Neuronal stem cell (in vitro differentiated cells): Measurements from ENCODE around the gene HGFAC.
A peak's percentile ranks its signal among the peaks of the same experiment; 100 is the strongest.

Experiments
- DNase-seq: peaks from one replicate; pipeline ENCODE4 v3.0.0-alpha.2; 2013; ENCODE audit warnings: low spot score
- H2AFZ ChIP-seq: one replicate; pipeline ENCODE4 v1.6.1; 2013; ENCODE audit warnings: mild to moderate bottlenecking, low read length, inconsistent platforms
- H2AK5ac ChIP-seq: 2 replicates; pipeline ENCODE4 v1.6.1; 2013; ENCODE audit warnings: low read depth, mild to moderate bottlenecking, inconsistent platforms, low read length, moderate library complexity, mixed read lengths
- H2BK120ac ChIP-seq: 2 replicates; pipeline ENCODE4 v1.6.1; 2013; ENCODE audit warnings: low read depth, mild to moderate bottlenecking, inconsistent platforms, low read length, moderate library complexity, mixed read lengths
- H2BK12ac ChIP-seq: one replicate; pipeline ENCODE4 v1.6.1; 2013; ENCODE audit warnings: low read length, inconsistent platforms
- H2BK15ac ChIP-seq: 2 replicates; pipeline ENCODE4 v1.6.1; 2013; ENCODE audit warnings: mild to moderate bottlenecking, low read length, inconsistent platforms, mixed read lengths
- H2BK5ac ChIP-seq: one replicate; pipeline ENCODE4 v1.6.1; 2013; ENCODE audit warnings: inconsistent platforms, mild to moderate bottlenecking, low read length, moderate library complexity
- H3K14ac ChIP-seq: one replicate; pipeline ENCODE4 v1.6.1; 2013; ENCODE audit warnings: low read length, inconsistent platforms
- H3K18ac ChIP-seq: 2 replicates; pipeline ENCODE4 v1.6.1; 2013; ENCODE audit warnings: low read length, inconsistent platforms
- H3K23ac ChIP-seq: 2 replicates; pipeline ENCODE4 v1.6.1; 2013; ENCODE audit warnings: low read depth, mild to moderate bottlenecking, mixed read lengths, low read length, inconsistent platforms; ENCODE audit not compliant: poor library complexity
- H3K27ac ChIP-seq: replicated peaks from 3 replicates; pipeline ENCODE4 v1.5.1; 2013; ENCODE audit warnings: low read length, inconsistent platforms
- H3K27me3 ChIP-seq, 3 experiments: 2 replicates each; pipeline ENCODE4 v1.6.1; 2013; ENCODE audit warnings: low read length in 3 of 3, mild to moderate bottlenecking in 2 of 3, inconsistent platforms in 1 of 3, low read depth in 1 of 3, mixed read lengths in 1 of 3, moderate library complexity in 1 of 3; ENCODE audit not compliant: control insufficient read depth in 3 of 3, insufficient read depth in 3 of 3
- H3K36me3 ChIP-seq, 2 donors: replicated peaks in 1 of 2; 2 replicates each; pipeline ENCODE4 v1.6.1; 2013; ENCODE audit warnings: low read length in 2 of 2; ENCODE audit not compliant: control insufficient read depth in 2 of 2, insufficient read depth in 2 of 2
- H3K4ac ChIP-seq: 2 replicates; pipeline ENCODE4 v1.6.1; 2013; ENCODE audit warnings: inconsistent platforms, mild to moderate bottlenecking, low read length, moderate library complexity
- H3K4me1 ChIP-seq, 2 donors: 1 replicate in 1 of 2; 2 replicates in 1 of 2; pipeline ENCODE4 v1.6.1; 2013; ENCODE audit warnings: low read length in 2 of 2, low read depth in 1 of 2; ENCODE audit not compliant: control insufficient read depth in 2 of 2, insufficient read depth in 1 of 2
- H3K4me2 ChIP-seq: one replicate; pipeline ENCODE4 v1.6.1; 2013; ENCODE audit warnings: mild to moderate bottlenecking, low read length, inconsistent platforms; ENCODE audit not compliant: insufficient read depth, poor library complexity, severe bottlenecking
- H3K4me3 ChIP-seq, 2 donors: 2 replicates each; pipeline ENCODE4 v1.5.1; 2013; ENCODE audit warnings: low read length in 2 of 2, mild to moderate bottlenecking in 2 of 2, inconsistent platforms in 1 of 2, moderate library complexity in 1 of 2
- H3K79me1 ChIP-seq: one replicate; pipeline ENCODE4 v1.6.1; 2013; ENCODE audit warnings: low read depth, mild to moderate bottlenecking, inconsistent platforms, low read length, moderate library complexity
- H3K9ac ChIP-seq: one replicate; pipeline ENCODE4 v1.6.1; 2013; ENCODE audit warnings: mild to moderate bottlenecking, low read depth, low read length, inconsistent platforms; ENCODE audit not compliant: poor library complexity
- H3K9me3 ChIP-seq, 2 donors: replicated peaks in 1 of 2; 2 replicates each; pipeline versions ENCODE3 to v1.6.1; 2013; ENCODE audit warnings: low read length in 2 of 2, mild to moderate bottlenecking in 2 of 2, inconsistent platforms in 1 of 2, low read depth in 1 of 2, mixed read lengths in 1 of 2, moderate library complexity in 1 of 2; ENCODE audit not compliant: control insufficient read depth in 2 of 2, insufficient read depth in 1 of 2
- H4K8ac ChIP-seq: one replicate; pipeline ENCODE4 v1.6.1; 2013; ENCODE audit warnings: low read depth, mild to moderate bottlenecking, inconsistent platforms, low read length, moderate library complexity
- H4K91ac ChIP-seq: one replicate; pipeline ENCODE4 v1.6.1; 2013; ENCODE audit warnings: low read length, low read depth, mild to moderate bottlenecking, inconsistent platforms; ENCODE audit not compliant: poor library complexity
- WGBS, 2 donors: extraction: QIAGEN DNeasy Blood & Tissue Kit; methylation state at CpG; one replicate each; pipeline ENCODE4 v1.1.7; 2013; ENCODE audit warnings: missing lambda C conversion rate in 2 of 2, mixed read lengths in 1 of 2; ENCODE audit not compliant: insufficient read length in 2 of 2, insufficient replicate concordance in 1 of 2; ENCODE audit errors: extremely low coverage in 2 of 2; 5-methylcytosine and 5-hydroxymethylcytosine counted together

HGFAC gene

DNA sequence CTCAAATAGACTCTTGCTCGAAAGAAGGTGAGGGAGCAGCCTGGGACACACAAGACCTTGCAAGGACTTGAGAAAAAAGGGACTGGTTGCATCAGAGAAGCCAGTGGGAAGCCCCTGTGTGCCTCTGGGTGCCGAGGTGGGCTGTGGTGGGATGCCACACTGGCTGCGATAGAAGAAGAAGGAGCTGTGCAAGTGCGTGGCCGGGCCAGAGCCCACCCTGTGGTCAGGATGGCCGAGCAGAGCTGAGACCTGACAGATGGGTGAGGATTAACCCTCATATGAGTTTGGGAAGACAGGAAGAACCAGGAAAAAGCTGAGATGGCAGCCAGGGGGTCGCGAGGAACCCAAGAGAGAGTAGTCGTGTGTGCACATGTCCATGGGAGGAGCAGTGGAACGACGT, 44.6 kb upstream of the HGFAC start:
- no peak overlapping the region for H3K4me2 ChIP-seq

DNA sequence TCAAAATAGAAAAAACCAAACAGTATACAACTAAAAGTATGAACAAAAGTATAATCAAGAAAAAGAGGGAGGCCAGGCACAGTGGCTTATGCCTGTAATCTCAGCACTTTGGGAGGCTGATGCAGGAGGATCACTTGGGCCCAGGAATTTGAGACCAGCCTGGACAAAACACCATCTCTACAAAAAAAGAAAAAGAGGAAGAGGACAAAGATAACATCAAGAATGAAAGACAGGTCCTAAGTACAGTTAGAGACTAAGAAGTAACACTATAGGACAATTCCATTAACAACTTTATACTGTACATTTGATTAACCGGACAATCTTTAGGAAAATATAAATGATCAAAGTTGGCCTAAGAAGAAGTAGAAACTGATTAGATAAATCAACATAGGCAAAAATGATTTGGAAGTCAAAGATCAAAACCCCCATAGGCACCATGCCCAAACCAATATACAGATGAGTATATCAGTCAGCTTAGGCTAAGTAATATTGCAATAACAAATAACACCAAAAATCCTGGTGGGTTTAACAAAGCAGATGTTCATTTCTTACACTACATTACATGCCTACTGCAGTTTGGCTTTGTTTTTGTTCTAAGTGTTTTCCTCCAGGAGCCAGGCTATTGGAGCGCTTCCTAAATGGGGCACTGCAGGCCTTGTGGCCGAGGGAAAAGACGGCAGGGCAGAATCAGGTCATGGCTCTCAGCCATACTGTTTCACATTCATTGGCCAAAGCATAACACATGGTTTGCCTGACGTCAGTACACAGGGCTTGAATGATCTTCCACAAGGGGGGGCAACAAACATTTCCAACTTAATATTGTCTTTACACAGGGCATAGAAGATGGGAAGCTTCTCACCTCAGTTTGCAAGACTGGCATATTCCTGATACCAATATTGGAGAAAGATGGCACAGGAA, 42.2 kb upstream of the HGFAC start:
- no peak overlapping the region for H3K27ac ChIP-seq
- no peak overlapping the region for H3K18ac ChIP-seq
- H2BK5ac ChIP-seq, result no peak overlapping the region
- no peak overlapping the region for H3K14ac ChIP-seq
- H3K4me3 ChIP-seq, result no peak overlapping the region
- DNase-seq, result no peak
- peaks cover 2 to 20% of the 10 kb centered on the region in 2 donors for H3K36me3 ChIP-seq
- peaks cover 2% of the 10 kb centered on the region for H3K79me1 ChIP-seq
- no CpG with 5 or more reads among the region's 5 CpGs for WGBS, 2 donors
- no peak overlapping the region for H4K91ac ChIP-seq
- no peak overlapping the region for H2AK5ac ChIP-seq
- H3K9ac ChIP-seq, result no peak overlapping the region
- H3K4me1 ChIP-seq, result no peaks in the 10 kb centered on the region
- no peak overlapping the region for H2BK120ac ChIP-seq
- H3K4me2 ChIP-seq, result no peak overlapping the region
- H4K8ac ChIP-seq, result no peak overlapping the region
- H3K9me3 ChIP-seq, result peaks cover 15 to 31% of the 10 kb centered on the region in 2 donors
- no peak overlapping the region for H3K4ac ChIP-seq
- H2BK12ac ChIP-seq, result no peak overlapping the region
- H3K23ac ChIP-seq, result no peak overlapping the region
- no peaks in the 10 kb centered on the region for H3K27me3 ChIP-seq
- no peak overlapping the region for H2BK15ac ChIP-seq
- H2AFZ ChIP-seq, result no peak overlapping the region

More for the DNA sequence above, 44.6 kb upstream of the HGFAC start:
- Histone ChIP-seq H4K91ac (no peak overlapping the region), H3K4me3 (no peak overlapping the region), H3K9ac (no peak overlapping the region), H4K8ac (no peak overlapping the region), H3K9me3 (peaks cover 4 to 14% of the 10 kb centered on the region in 2 donors), H2AK5ac (no peak overlapping the region), H3K14ac (no peak overlapping the region), H2BK120ac (no peak overlapping the region), H2BK15ac (no peak overlapping the region), H3K23ac (no peak overlapping the region), H2AFZ (no peak overlapping the region), H3K18ac (no peak overlapping the region), H3K36me3 (peaks cover 0 to 14% of the 10 kb centered on the region in 2 donors), H2BK5ac (no peak overlapping the region), H3K4ac (no peak overlapping the region), H2BK12ac (no peak overlapping the region), H3K27me3 (no peaks in the 10 kb centered on the region), H3K79me1 (no peaks in the 10 kb centered on the region), H3K27ac (no peak overlapping the region), H3K4me1 (peaks cover 2 to 4% of the 10 kb centered on the region in 2 donors)
- WGBS, 2 donors, result no CpG with 5 or more reads among the region's 11 CpGs
- no peak for DNase-seq

DNA sequence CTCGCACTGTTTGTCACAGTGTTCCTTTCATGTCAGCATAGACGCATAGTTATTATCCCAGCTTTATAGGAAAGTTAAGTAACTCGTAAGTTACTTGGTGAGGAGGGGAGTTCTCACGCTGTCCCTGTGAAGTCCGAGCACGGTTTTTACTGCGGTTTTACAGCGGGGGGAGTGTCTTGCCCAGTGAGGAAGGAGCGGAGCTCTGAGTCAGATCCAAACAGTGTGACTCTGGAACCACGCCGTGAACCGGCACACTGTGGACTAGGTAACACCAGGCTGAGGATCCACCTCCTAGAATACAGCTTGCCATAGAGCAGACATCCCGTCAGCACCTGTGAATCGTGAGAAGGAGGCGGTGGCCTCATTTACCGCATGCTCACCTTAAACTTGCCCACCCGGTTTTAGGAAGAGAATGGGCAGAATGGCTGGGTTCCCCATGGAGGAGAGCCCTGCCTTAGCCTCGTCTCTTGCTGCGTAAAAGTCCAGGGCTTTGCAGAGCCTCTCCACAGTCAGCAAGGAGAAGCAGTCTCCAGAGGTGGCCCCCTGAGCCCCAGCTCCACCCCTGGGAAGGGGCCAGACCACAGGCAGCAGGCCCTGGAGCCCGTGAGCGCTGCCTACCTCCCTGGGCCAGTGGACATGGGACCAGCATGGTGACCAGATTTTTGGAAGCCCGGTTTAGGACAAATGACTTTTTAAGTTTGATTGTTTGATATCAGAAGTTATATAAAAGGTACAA, 40.2 kb upstream of the HGFAC start:
- Histone ChIP-seq H3K27me3 (no peaks in the 10 kb centered on the region), H2BK15ac (no peak overlapping the region), H3K4me3 (no peak overlapping the region), H2BK12ac (no peak overlapping the region), H3K23ac (peak overlapping the region; percentile 49), H3K4ac (no peak overlapping the region), H3K18ac (peak overlapping the region; percentile 54), H3K4me2 (no peak overlapping the region), H4K91ac (no peak overlapping the region), H3K9ac (no peak overlapping the region), H3K14ac (no peak overlapping the region), H2AK5ac (no peak overlapping the region), H3K9me3 (peaks cover 22 to 33% of the 10 kb centered on the region in 2 donors), H3K27ac (no peak overlapping the region), H3K4me1 (no peaks in the 10 kb centered on the region), H2AFZ (no peak overlapping the region), H2BK120ac (no peak overlapping the region), H3K79me1 (peaks cover 2% of the 10 kb centered on the region), H2BK5ac (no peak overlapping the region), H3K36me3 (peaks cover 4 to 27% of the 10 kb centered on the region in 2 donors), H4K8ac (no peak overlapping the region)
- no CpG with 5 or more reads among the region's 22 CpGs for WGBS, 2 donors
- DNase-seq, result no peak
